ENCODE results near the gene DNAJC13. TPM values are rescaled to one million over a fixed set of nuclear protein-coding genes. Genes with fewer than 3 reads are reported as not detected.
"Not testable (repeated sequence)": the region's sequence is repeated elsewhere in the genome, so short reads cannot be mapped to it uniquely, and the experiment has no call there.

Gene DNAJC13
- total RNA-seq: 10 to 100 TPM; 20.6 to 52.6 (median 39.7) TPM

- Histone ChIP-seq H3K4me3 (peak within 1 kb of the TSS; percentile 90), H3K27ac (peak within 1 kb of the TSS; percentile 91), H3K36me3 (no peaks in the 10 kb centered on the region), H3K27me3 (no peaks in the 10 kb centered on the region), H3K4me1 (peaks cover 23% of the 10 kb centered on the region), H3K9me3 (no peaks in the 10 kb centered on the region)
- WGBS: 2% methylated on average over 27 of the region's 63 CpGs
- DNase-seq (ENCODE audit: low spot score in 2 of 2): peak; percentile 96 to 97
- TF ChIP-seq POLR2A (IDR thresholded peaks at IDR 0.05) (peak in 1 of 2 donors; percentile 48), EP300 (IDR thresholded peaks at IDR 0.05) (no peak), CTCF (IDR thresholded peaks at IDR 0.05) (no peak), POLR2AphosphoS5 (IDR thresholded peaks at IDR 0.05) (peak in 1 of 3 donors; percentile 53)
These were observed at the start of gene DNAJC13 for GRCh38 chr3:132416807-132417694. Gene DNAJC13 (plus strand): TSS chr3:132417502. CDS start chr3:132434551, 17,049 bp downstream.

GRCh38 chr3:132368515-132368914, 48.8 kb upstream of the DNAJC13 start:
- no peaks in the 10 kb centered on the region for H3K4me1 ChIP-seq
- no peaks in the 10 kb centered on the region for H3K9me3 ChIP-seq
- no peak for DNase-seq (ENCODE audit: low spot score in 2 of 2)
- H3K4me3 ChIP-seq: no peak overlapping the region
- H3K27me3 ChIP-seq: no peaks in the 10 kb centered on the region
- TF ChIP-seq POLR2AphosphoS5 (IDR thresholded peaks at IDR 0.05) (no peak), CTCF (IDR thresholded peaks at IDR 0.05) (no peak), POLR2A (IDR thresholded peaks at IDR 0.05) (no peak)
- WGBS: 94% methylated on average over 2 of the region's 2 CpGs
- peaks cover 6% of the 10 kb centered on the region for H3K36me3 ChIP-seq
- no peak overlapping the region for H3K27ac ChIP-seq

GRCh38 chr3:132368962-132369361, 48.3 kb upstream of the DNAJC13 start:
- Histone ChIP-seq H3K4me3 (no peak overlapping the region), H3K27me3 (no peaks in the 10 kb centered on the region), H3K36me3 (peaks cover 6% of the 10 kb centered on the region), H3K27ac (no peak overlapping the region), H3K9me3 (no peaks in the 10 kb centered on the region), H3K4me1 (no peaks in the 10 kb centered on the region)
- DNase-seq (ENCODE audit: low spot score in 2 of 2): no peak
- no peak for TF ChIP-seq EP300 (IDR thresholded peaks at IDR 0.05)
- TF ChIP-seq POLR2AphosphoS5 (IDR thresholded peaks at IDR 0.05): no peak
- TF ChIP-seq POLR2A (IDR thresholded peaks at IDR 0.05): no peak
- no peak for TF ChIP-seq CTCF (IDR thresholded peaks at IDR 0.05)

GRCh38 chr3:132376945-132377354, 40.4 kb upstream of the DNAJC13 start:
- 93% methylated on average over 21 of the region's 25 CpGs for WGBS

GRCh38 chr3:132378048-132378762, 39.1 kb upstream of the DNAJC13 start:
- H3K4me1 ChIP-seq: no peaks in the 10 kb centered on the region
- no peak overlapping the region for H3K4me3 ChIP-seq
- 77% methylated on average over 2 of the region's 2 CpGs for WGBS
- H3K27me3 ChIP-seq: peaks cover 2% of the 10 kb centered on the region
- no peaks in the 10 kb centered on the region for H3K36me3 ChIP-seq
- no peak for TF ChIP-seq POLR2AphosphoS5 (IDR thresholded peaks at IDR 0.05)
- no peak for TF ChIP-seq EP300 (IDR thresholded peaks at IDR 0.05)
- TF ChIP-seq POLR2A (IDR thresholded peaks at IDR 0.05): no peak
- no peak for TF ChIP-seq CTCF (IDR thresholded peaks at IDR 0.05)
- H3K27ac ChIP-seq: no peak overlapping the region
- no peak for DNase-seq (ENCODE audit: low spot score in 2 of 2)
- no peaks in the 10 kb centered on the region for H3K9me3 ChIP-seq

More at GRCh38 chr3:132376945-132377354, 40.4 kb upstream of the DNAJC13 start:
- DNase-seq (ENCODE audit: low spot score in 2 of 2); H3K4me3 ChIP-seq; H3K27ac ChIP-seq; H3K27me3 ChIP-seq; H3K4me1 ChIP-seq; H3K9me3 ChIP-seq; H3K36me3 ChIP-seq: not testable (repeated sequence)

Measured in suprapubic skin (tissue), 4 donors.